NCI-H1092 (cell line): ENCODE results near the gene LY6G5C.
A peak's percentile ranks its signal among the peaks of the same experiment; 100 is the strongest.

Experiments used
- DNase-seq: peaks from one replicate; lab custom pipeline; 2025; lab: John Stamatoyannopoulos, UW

The LY6G5C gene

GRCh38 chr6:31662124-31662723 lies 18.6 kb downstream of the LY6G5C start:
- DNase-seq = no peak

- DNase-seq = no peak
Measured at GRCh38 chr6:31661262-31662123, 19.4 kb downstream of the LY6G5C start.

- peak; percentile 59 for DNase-seq
Measured at GRCh38 chr6:31660381-31661261, 20.2 kb downstream of the LY6G5C start, which contains the start of gene C6orf47. C6orf47 (minus strand) TSS chr6:31660778; CDS start chr6:31659947, 831 bp downstream.

GRCh38 chr6:31659649-31660380 lies 21.1 kb downstream of the LY6G5C start:
- DNase-seq = no peak

GRCh38 chr6:31658983-31659648 lies 21.8 kb downstream of the LY6G5C start:
- no peak for DNase-seq

- no peak for DNase-seq
Measured at GRCh38 chr6:31658158-31658688, 22.6 kb downstream of the LY6G5C start.

GRCh38 chr6:31657406-31658157 lies 23.3 kb downstream of the LY6G5C start:
- DNase-seq = no peak

GRCh38 chr6:31655349-31656237 lies 25.3 kb downstream of the LY6G5C start, which contains the start of gene APOM:
APOM (plus strand) TSS chr6:31655894; CDS start chr6:31655967, 73 bp downstream.
- DNase-seq = no peak

- DNase-seq = no peak
Measured at GRCh38 chr6:31654574-31655348, 26.1 kb downstream of the LY6G5C start.

GRCh38 chr6:31652925-31653724 lies 27.7 kb downstream of the LY6G5C start:
- peak; percentile 92 for DNase-seq

- no peak for DNase-seq
Measured at GRCh38 chr6:31651602-31652191, 29.2 kb downstream of the LY6G5C start.

GRCh38 chr6:31645325-31645724 lies 35.5 kb downstream of the LY6G5C start:
- DNase-seq = no peak

- no peak for DNase-seq
Measured at GRCh38 chr6:31643818-31644454, 36.9 kb downstream of the LY6G5C start.

- no peak for DNase-seq
Measured at GRCh38 chr6:31642798-31643570, 37.9 kb downstream of the LY6G5C start.

GRCh38 chr6:31641370-31641769 lies 39.5 kb downstream of the LY6G5C start:
- no peak for DNase-seq

- no peak for DNase-seq
Measured at GRCh38 chr6:31640612-31641011, 40.3 kb downstream of the LY6G5C start.
